Endothelial cell of umbilical vein (primary cell): Measurements from ENCODE around the gene TNFSF12. TPM values are rescaled to one million over a fixed set of nuclear protein-coding genes. Genes with fewer than 3 reads are reported as not detected.

ENCODE experiments used
- BruUV-seq: library from RNA; stranded (reverse); fragments of 400-500 nt; replicated peaks from 2 replicates; lab custom pipeline; 2021; lab: Mats Ljungman, UMichigan
- CTCF ChIA-PET: fragments of 300-600, 350-600 bp; sonication (Branson Sonifier 250); formaldehyde crosslinking; loops from one replicate; lab custom pipeline; 2021; ENCODE audit warnings: antibody characterized with exemption, inconsistent platforms; lab: Charles Lee
- POLR2A ChIA-PET: fragments of 300-600, 350-600 bp; sonication (Branson Sonifier 250); formaldehyde crosslinking; loops from one replicate; lab custom pipeline; 2021; ENCODE audit warnings: antibody characterized with exemption, inconsistent platforms; lab: Charles Lee
- DNase-seq: peaks from one replicate; pipeline ENCODE4 v3.0.0-alpha.2; 2011; ENCODE audit warnings: low read depth, low spot score
- FAIRE-seq: peaks from 2 replicates; lab custom pipeline; 2011; peaks lifted over from hg19 to GRCh38; lab: Jason Lieb, UNC
- H2AFZ ChIP-seq: 2 replicates; pipeline ENCODE4 v1.6.0; 2012; ENCODE audit warnings: low read depth, low read length, control low read depth, inconsistent platforms
- H3K27ac ChIP-seq: 2 replicates; pipeline ENCODE4 v1.5.1; 2011; ENCODE audit warnings: low read depth, mild to moderate bottlenecking, control low read depth, low read length, moderate library complexity; ENCODE audit not compliant: insufficient read depth
- H3K27me3 ChIP-seq, 2 experiments: 2 replicates each; pipeline versions ENCODE4 v1.6.0 to v1.6.1; 2011; ENCODE audit warnings: low read length in 2 of 2, mixed read lengths in 1 of 2; ENCODE audit not compliant: control insufficient read depth in 2 of 2, insufficient read depth in 2 of 2
- H3K36me3 ChIP-seq, 2 experiments: 2 replicates in 1 of 2; 3 replicates in 1 of 2; pipeline ENCODE4 v1.5.1; 2011; ENCODE audit warnings: low read length in 2 of 2, mild to moderate bottlenecking in 1 of 2, moderate library complexity in 1 of 2; ENCODE audit not compliant: control insufficient read depth in 2 of 2, insufficient read depth in 2 of 2; ENCODE audit errors: extremely low read depth in 1 of 2
- H3K4me1 ChIP-seq: 3 replicates; pipeline ENCODE4 v1.5.1; 2011; ENCODE audit warnings: mild to moderate bottlenecking, low read length; ENCODE audit not compliant: control insufficient read depth, insufficient read depth; ENCODE audit errors: extremely low read depth
- H3K4me2 ChIP-seq: 2 replicates; pipeline ENCODE4 v1.6.1; 2011; ENCODE audit warnings: low read length, control low read depth, mixed read lengths; ENCODE audit not compliant: insufficient read depth
- H3K4me3 ChIP-seq, 3 experiments: fragments of 200-600 bp in 1 of 3; sonication (generic), shearing (Covaris generic) in 1 of 3; replicated peaks in 1 of 3; 2 replicates each; pipeline ENCODE4 v1.5.1; 2011 to 2016; ENCODE audit warnings: control low read depth in 3 of 3, low read length in 3 of 3, mild to moderate bottlenecking in 2 of 3, inconsistent platforms in 1 of 3, low read depth in 1 of 3, moderate library complexity in 1 of 3; ENCODE audit not compliant: insufficient read depth in 1 of 3
- H3K79me2 ChIP-seq: 2 replicates; pipeline ENCODE4 v1.6.0; 2012; ENCODE audit warnings: low read length, inconsistent platforms; ENCODE audit not compliant: control insufficient read depth, insufficient read depth
- H3K9ac ChIP-seq: replicated peaks from 2 replicates; pipeline ENCODE3; 2011; ENCODE audit warnings: low read length, control low read depth; ENCODE audit not compliant: insufficient read depth; ENCODE audit errors: extremely low read depth
- H3K9me1 ChIP-seq: replicated peaks from 3 replicates; pipeline ENCODE4 v1.6.0; 2011; ENCODE audit warnings: mild to moderate bottlenecking, low read length; ENCODE audit not compliant: control insufficient read depth, insufficient read depth; ENCODE audit errors: extremely low read depth
- H3K9me3 ChIP-seq: replicated peaks from 2 replicates; pipeline ENCODE4 v1.5.1; 2012; ENCODE audit warnings: low read length, inconsistent platforms; ENCODE audit not compliant: control insufficient read depth, insufficient read depth
- H4K20me1 ChIP-seq: replicated peaks from 2 replicates; pipeline ENCODE3; 2011; ENCODE audit warnings: mild to moderate bottlenecking, low read length; ENCODE audit not compliant: control insufficient read depth, insufficient read depth; ENCODE audit errors: extremely low read depth
- CTCF ChIP-seq, 2 donors: IDR thresholded peaks; 1 replicate in 1 of 2; 2 replicates in 1 of 2; pipeline ENCODE4 v1.5.1; 2011; ENCODE audit warnings: low read length in 2 of 2, mild to moderate bottlenecking in 2 of 2, moderate library complexity in 2 of 2, control low read depth in 1 of 2, inconsistent platforms in 1 of 2, low read depth in 1 of 2; ENCODE audit not compliant: insufficient read depth in 1 of 2; ENCODE audit errors: extremely low read depth in 1 of 2
- EZH2 ChIP-seq: IDR thresholded peaks from 2 replicates; pipeline ENCODE4 v1.6.1; 2012; ENCODE audit warnings: borderline replicate concordance, low read depth, mild to moderate bottlenecking, moderate library complexity, low read length, inconsistent platforms; ENCODE audit not compliant: severe bottlenecking
- FOS ChIP-seq: IDR thresholded peaks from 2 replicates; pipeline ENCODE4 v1.6.1; 2011; ENCODE audit warnings: mild to moderate bottlenecking, low read length, moderate library complexity, borderline replicate concordance; ENCODE audit not compliant: insufficient read depth
- GATA2 ChIP-seq: IDR thresholded peaks from 2 replicates; pipeline ENCODE4 v1.7.0; 2011; ENCODE audit warnings: low read depth, mild to moderate bottlenecking, moderate library complexity, mixed read lengths, low read length; ENCODE audit not compliant: insufficient read length, insufficient read depth
- JUN ChIP-seq: IDR thresholded peaks from 2 replicates; pipeline ENCODE4 v1.6.1; 2011; ENCODE audit warnings: borderline replicate concordance, low read depth; ENCODE audit not compliant: insufficient read length, insufficient read depth
- MAX ChIP-seq: IDR thresholded peaks from 2 replicates; pipeline ENCODE4 v1.6.1; 2011; ENCODE audit not compliant: insufficient read depth, insufficient read length
- MYC ChIP-seq: IDR thresholded peaks from one replicate; pipeline ENCODE4 v1.6.1; 2011; ENCODE audit warnings: mild to moderate bottlenecking, low read depth, low read length
- POLR2A ChIP-seq: IDR thresholded peaks from 2 replicates; pipeline ENCODE4 v1.6.1; 2012; ENCODE audit warnings: low read depth, mild to moderate bottlenecking, control low read depth, low read length
- POLR2AphosphoS5 ChIP-seq: IDR thresholded peaks from 2 replicates; pipeline ENCODE4 v1.6.1; 2012; ENCODE audit warnings: low read depth, mild to moderate bottlenecking, control low read depth, low read length, moderate library complexity; ENCODE audit not compliant: insufficient read depth
- dilution Hi-C: fragments of 300-500 bp; cut with MboI; formaldehyde crosslinking; loops from one replicate; pipeline ENCODE4 v1.15.0; 2019; ENCODE audit warnings: low sequenced_read_pairs; ENCODE audit not compliant: extremely low pct_ligation_motif_present
- intact Hi-C: fragments of 100-400 bp; cut with micrococcal nuclease; formaldehyde crosslinking; loops from one replicate; pipeline ENCODE4 v1.10.0; 2022
- polyA plus RNA-seq, 4 experiments: library from polyadenylated mRNA; depleted of rRNA in 3 of 4; stranded (reverse) in 3 of 4; unstranded in 1 of 4; fragments of >200 nt; gene quantifications; 2 replicates each; pipeline versions ENCODE4 v1.2.1 to v1.2.3, GENCODE V29; 2011 to 2012; ENCODE audit warnings: missing spikeins in 1 of 4
- total RNA-seq: library from RNA; stranded (reverse); gene quantifications from 2 replicates; pipeline ENCODE4 v1.2.3, GENCODE V29; 2021

Gene TNFSF12
- total and polyA plus RNA-seq, 2 donors (not counting 3 experiments of a cell fraction or from before 2014, with no cell fraction given) = 28.4 to 39.4 TPM

DNA sequence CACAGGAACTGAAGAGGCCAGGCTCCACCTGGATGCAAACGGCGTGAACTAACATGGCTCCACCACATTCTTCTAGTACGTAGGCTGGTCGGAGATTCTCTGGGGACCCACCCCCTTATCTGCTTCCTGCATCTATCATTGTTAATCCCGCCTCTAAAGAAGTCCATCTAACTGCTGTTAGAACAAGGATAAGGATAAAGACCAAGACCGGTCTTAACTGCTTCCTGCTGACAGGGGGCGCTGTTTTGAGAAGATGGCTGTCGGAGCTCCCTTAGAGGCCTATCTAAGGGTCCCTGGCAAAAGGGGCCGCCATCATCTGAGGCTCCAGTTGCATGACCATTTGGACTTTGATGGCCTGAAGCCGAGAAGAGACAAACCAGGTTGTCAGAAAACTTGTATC lies 25.8 kb upstream of the TNFSF12 start:
- ChIA-PET CTCF (interaction anchor here (0.6 to 5.7 kb wide), 12 partner anchors 8 to 146 kb away, joined by 3 to 62 read pairs (median 4); partner anchors contain the start of genes SENP3 and TNFSF13), POLR2A (no interaction called here)
- Histone ChIP-seq H2AFZ (no peak overlapping the region), H3K36me3 (no peaks in the 10 kb centered on the region), H4K20me1 (no peaks in the 10 kb centered on the region), H3K4me1 (no peaks in the 10 kb centered on the region), H3K27me3 (no peaks in the 10 kb centered on the region), H3K9me3 (no peaks in the 10 kb centered on the region), H3K4me3 (no peak overlapping the region), H3K27ac (no peak overlapping the region), H3K9me1 (no peaks in the 10 kb centered on the region), H3K9ac (no peak overlapping the region), H3K79me2 (no peaks in the 10 kb centered on the region), H3K4me2 (no peak overlapping the region)
- dilution Hi-C loops = no loop called here
- FAIRE-seq (peak; percentile 8), DNase-seq (peak; percentile 9)
- TF ChIP-seq POLR2AphosphoS5 (no peak), CTCF (IDR thresholded peaks at IDR 0.05; ENCODE audit: extremely low read depth in 1 of 2, insufficient read depth in 1 of 2, low read depth in 1 of 2, low read length in 2 of 2) (peak; percentile 22 to 33)
- no TSS peak for BruUV-seq
- intact Hi-C loops = loop anchor here (2.0 kb wide), 1 partner anchor 38 kb away; the partner anchor contains the start of gene SENP3

- ChIA-PET POLR2A (no interaction called here), CTCF (no interaction called here)
- Histone ChIP-seq H3K27ac (no peak overlapping the region), H3K9ac (no peak overlapping the region), H2AFZ (no peak overlapping the region), H3K4me3 (no peak overlapping the region), H3K36me3 (no peaks in the 10 kb centered on the region), H3K4me2 (no peak overlapping the region), H3K4me1 (no peaks in the 10 kb centered on the region), H3K27me3 (no peaks in the 10 kb centered on the region), H3K79me2 (no peaks in the 10 kb centered on the region), H4K20me1 (no peaks in the 10 kb centered on the region), H3K9me3 (no peaks in the 10 kb centered on the region), H3K9me1 (no peaks in the 10 kb centered on the region)
- no peak for FAIRE-seq
- TF ChIP-seq GATA2 = no peak
- TF ChIP-seq EZH2 = no peak
- TF ChIP-seq JUN = no peak
- TF ChIP-seq POLR2AphosphoS5 = no peak
- TF ChIP-seq FOS = no peak
- TF ChIP-seq MAX = no peak
- no peak for TF ChIP-seq MYC
- TF ChIP-seq POLR2A = no peak
- no peak for TF ChIP-seq CTCF (IDR thresholded peaks at IDR 0.05; ENCODE audit: extremely low read depth in 1 of 2, insufficient read depth in 1 of 2, low read depth in 1 of 2, low read length in 2 of 2)
- intact Hi-C loops = no loop called here
- DNase-seq = no peak
- dilution Hi-C loops = no loop called here
- BruUV-seq = no TSS peak
Observed at GRCh38 chr17:7528842-7529241, 20.0 kb upstream of the TNFSF12 start.
